GM23338 (cell line): ENCODE results near the gene CDK5.

Experiments
- CREB1 ChIP-seq: fragments of 250-450 bp; sonication (Bioruptor Pico); IDR thresholded peaks from 2 replicates; pipeline ENCODE4 v1.5.0; 2020; ENCODE audit warnings: low read depth, mild to moderate bottlenecking, moderate library complexity
- EZH2 ChIP-seq: fragments of 200-600 bp; sonication (generic); IDR thresholded peaks from one replicate; pipeline ENCODE4 v1.8.0; 2017; ENCODE audit warnings: antibody characterized with exemption, mild to moderate bottlenecking, low read depth; ENCODE audit not compliant: unreplicated experiment
- EZH2phosphoT487 ChIP-seq: fragments of 200-600 bp; sonication (generic); IDR thresholded peaks from one replicate; pipeline ENCODE4 v1.8.1; 2018; ENCODE audit warnings: antibody characterized with exemption; ENCODE audit not compliant: unreplicated experiment
- JUNB ChIP-seq: IDR thresholded peaks from one replicate; pipeline ENCODE4 v1.6.1; 2016; ENCODE audit warnings: antibody characterized with exemption; ENCODE audit not compliant: unreplicated experiment
- NANOG ChIP-seq: IDR thresholded peaks from 2 replicates; pipeline ENCODE4 v1.6.1; 2016; ENCODE audit warnings: antibody characterized with exemption, borderline replicate concordance
- POLR2AphosphoS5 ChIP-seq: IDR thresholded peaks from 2 replicates; pipeline ENCODE4 v1.6.1; 2016; ENCODE audit warnings: antibody characterized with exemption, low read depth
- STAT1 ChIP-seq: IDR thresholded peaks from one replicate; pipeline ENCODE4 v1.6.1; 2016; ENCODE audit warnings: antibody characterized with exemption; ENCODE audit not compliant: unreplicated experiment
- ZNF114 ChIP-seq: fragments of 250-450 bp; sonication (Bioruptor Pico); IDR thresholded peaks from 2 replicates; pipeline ENCODE4 v1.5.0; 2020; ENCODE audit warnings: mild to moderate bottlenecking, moderate library complexity
- ZNF331 ChIP-seq: fragments of 250-450 bp; sonication (Bioruptor Pico); IDR thresholded peaks from 2 replicates; pipeline ENCODE4 v1.5.0; 2020; ENCODE audit warnings: low read depth, mild to moderate bottlenecking, moderate library complexity
- TF ChIP-seq, protein P1 (sequence below), 2 experiments: fragments of 200-600 bp in 1 of 2; sonication (generic) in 1 of 2; conservative IDR thresholded peaks; 2 replicates each; pipeline versions ENCODE4 v1.5.1 to v1.6.1; 2016 to 2017; ENCODE audit warnings: antibody characterized with exemption in 2 of 2, low read depth in 2 of 2, mild to moderate bottlenecking in 2 of 2, moderate library complexity in 1 of 2
- TF ChIP-seq, protein P2 (sequence below): IDR thresholded peaks from one replicate; pipeline ENCODE4 v1.6.1; 2018; ENCODE audit warnings: antibody characterized with exemption; ENCODE audit not compliant: unreplicated experiment
- TF ChIP-seq, protein P3 (sequence below): IDR thresholded peaks from 2 replicates; pipeline ENCODE4 v1.6.1; 2016; ENCODE audit warnings: antibody characterized with exemption
- TF ChIP-seq, protein P4 (sequence below): fragments of 250-450 bp; sonication (Bioruptor Pico); IDR thresholded peaks from 2 replicates; pipeline ENCODE4 v1.5.0; 2020; ENCODE audit warnings: mild to moderate bottlenecking, moderate library complexity

DNA sequence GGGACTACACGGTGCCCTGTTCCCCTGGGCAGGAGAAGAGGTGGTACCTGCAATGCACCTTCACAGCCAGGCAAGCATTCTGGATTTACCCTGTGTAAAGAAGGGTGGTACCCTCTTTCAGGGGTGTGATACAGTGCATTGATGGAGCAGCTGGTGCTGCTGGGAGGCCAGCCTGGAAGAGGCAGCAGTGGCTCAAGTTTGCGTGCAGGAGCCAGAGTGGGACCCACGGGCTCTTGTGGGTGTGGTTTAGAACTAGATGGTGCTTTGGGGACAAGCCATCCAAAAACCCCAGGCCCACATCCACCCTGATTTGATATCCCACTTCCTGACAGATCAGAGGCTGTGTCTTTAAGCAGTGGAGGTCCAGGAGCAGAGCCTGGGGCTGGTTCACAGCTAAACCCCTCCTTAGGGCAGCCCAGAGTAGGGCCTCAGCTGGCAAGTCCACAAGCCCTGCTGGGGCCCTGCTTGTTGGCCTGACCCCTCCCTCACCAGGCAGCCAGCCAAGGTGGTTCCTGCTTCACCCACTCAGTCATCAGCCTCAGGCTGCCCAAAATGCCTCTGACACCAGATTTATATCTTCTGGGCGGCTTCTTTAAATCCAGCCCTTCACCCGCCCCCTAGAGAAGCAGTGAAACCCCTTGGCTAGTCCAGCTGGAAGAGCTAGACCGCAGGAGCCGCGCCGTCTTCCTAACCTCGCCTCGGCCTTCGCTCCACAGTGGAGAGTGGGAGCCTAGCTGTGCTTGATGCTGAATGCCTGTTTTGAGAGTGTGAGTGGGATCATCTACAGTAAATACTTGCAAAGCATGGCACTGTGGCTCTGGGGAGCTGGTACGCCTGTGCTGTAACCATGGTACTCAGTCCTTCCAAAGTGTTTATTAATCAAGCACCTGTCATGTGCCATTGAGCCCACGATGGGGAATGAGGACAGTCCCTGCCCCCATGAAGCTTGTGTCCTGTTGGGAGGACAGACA lies 10.8 kb downstream of the CDK5 start:
- TF ChIP-seq, protein P1, sequence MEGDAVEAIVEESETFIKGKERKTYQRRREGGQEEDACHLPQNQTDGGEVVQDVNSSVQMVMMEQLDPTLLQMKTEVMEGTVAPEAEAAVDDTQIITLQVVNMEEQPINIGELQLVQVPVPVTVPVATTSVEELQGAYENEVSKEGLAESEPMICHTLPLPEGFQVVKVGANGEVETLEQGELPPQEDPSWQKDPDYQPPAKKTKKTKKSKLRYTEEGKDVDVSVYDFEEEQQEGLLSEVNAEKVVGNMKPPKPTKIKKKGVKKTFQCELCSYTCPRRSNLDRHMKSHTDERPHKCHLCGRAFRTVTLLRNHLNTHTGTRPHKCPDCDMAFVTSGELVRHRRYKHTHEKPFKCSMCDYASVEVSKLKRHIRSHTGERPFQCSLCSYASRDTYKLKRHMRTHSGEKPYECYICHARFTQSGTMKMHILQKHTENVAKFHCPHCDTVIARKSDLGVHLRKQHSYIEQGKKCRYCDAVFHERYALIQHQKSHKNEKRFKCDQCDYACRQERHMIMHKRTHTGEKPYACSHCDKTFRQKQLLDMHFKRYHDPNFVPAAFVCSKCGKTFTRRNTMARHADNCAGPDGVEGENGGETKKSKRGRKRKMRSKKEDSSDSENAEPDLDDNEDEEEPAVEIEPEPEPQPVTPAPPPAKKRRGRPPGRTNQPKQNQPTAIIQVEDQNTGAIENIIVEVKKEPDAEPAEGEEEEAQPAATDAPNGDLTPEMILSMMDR (conservative IDR thresholded peaks at IDR 0.05; ENCODE audit: low read depth in 2 of 2) = no peak
- no peak for TF ChIP-seq POLR2AphosphoS5
- TF ChIP-seq, protein P2, sequence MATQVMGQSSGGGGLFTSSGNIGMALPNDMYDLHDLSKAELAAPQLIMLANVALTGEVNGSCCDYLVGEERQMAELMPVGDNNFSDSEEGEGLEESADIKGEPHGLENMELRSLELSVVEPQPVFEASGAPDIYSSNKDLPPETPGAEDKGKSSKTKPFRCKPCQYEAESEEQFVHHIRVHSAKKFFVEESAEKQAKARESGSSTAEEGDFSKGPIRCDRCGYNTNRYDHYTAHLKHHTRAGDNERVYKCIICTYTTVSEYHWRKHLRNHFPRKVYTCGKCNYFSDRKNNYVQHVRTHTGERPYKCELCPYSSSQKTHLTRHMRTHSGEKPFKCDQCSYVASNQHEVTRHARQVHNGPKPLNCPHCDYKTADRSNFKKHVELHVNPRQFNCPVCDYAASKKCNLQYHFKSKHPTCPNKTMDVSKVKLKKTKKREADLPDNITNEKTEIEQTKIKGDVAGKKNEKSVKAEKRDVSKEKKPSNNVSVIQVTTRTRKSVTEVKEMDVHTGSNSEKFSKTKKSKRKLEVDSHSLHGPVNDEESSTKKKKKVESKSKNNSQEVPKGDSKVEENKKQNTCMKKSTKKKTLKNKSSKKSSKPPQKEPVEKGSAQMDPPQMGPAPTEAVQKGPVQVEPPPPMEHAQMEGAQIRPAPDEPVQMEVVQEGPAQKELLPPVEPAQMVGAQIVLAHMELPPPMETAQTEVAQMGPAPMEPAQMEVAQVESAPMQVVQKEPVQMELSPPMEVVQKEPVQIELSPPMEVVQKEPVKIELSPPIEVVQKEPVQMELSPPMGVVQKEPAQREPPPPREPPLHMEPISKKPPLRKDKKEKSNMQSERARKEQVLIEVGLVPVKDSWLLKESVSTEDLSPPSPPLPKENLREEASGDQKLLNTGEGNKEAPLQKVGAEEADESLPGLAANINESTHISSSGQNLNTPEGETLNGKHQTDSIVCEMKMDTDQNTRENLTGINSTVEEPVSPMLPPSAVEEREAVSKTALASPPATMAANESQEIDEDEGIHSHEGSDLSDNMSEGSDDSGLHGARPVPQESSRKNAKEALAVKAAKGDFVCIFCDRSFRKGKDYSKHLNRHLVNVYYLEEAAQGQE = no peak
- TF ChIP-seq, protein P3, sequence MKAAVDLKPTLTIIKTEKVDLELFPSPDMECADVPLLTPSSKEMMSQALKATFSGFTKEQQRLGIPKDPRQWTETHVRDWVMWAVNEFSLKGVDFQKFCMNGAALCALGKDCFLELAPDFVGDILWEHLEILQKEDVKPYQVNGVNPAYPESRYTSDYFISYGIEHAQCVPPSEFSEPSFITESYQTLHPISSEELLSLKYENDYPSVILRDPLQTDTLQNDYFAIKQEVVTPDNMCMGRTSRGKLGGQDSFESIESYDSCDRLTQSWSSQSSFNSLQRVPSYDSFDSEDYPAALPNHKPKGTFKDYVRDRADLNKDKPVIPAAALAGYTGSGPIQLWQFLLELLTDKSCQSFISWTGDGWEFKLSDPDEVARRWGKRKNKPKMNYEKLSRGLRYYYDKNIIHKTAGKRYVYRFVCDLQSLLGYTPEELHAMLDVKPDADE = no peak
- TF ChIP-seq NANOG = no peak
- no peak for TF ChIP-seq JUNB
- TF ChIP-seq EZH2 = no peak
- no peak for TF ChIP-seq EZH2phosphoT487
- TF ChIP-seq ZNF331 (CRISPR knock-in tag) = no peak
- no peak for TF ChIP-seq CREB1
- TF ChIP-seq, protein P4, sequence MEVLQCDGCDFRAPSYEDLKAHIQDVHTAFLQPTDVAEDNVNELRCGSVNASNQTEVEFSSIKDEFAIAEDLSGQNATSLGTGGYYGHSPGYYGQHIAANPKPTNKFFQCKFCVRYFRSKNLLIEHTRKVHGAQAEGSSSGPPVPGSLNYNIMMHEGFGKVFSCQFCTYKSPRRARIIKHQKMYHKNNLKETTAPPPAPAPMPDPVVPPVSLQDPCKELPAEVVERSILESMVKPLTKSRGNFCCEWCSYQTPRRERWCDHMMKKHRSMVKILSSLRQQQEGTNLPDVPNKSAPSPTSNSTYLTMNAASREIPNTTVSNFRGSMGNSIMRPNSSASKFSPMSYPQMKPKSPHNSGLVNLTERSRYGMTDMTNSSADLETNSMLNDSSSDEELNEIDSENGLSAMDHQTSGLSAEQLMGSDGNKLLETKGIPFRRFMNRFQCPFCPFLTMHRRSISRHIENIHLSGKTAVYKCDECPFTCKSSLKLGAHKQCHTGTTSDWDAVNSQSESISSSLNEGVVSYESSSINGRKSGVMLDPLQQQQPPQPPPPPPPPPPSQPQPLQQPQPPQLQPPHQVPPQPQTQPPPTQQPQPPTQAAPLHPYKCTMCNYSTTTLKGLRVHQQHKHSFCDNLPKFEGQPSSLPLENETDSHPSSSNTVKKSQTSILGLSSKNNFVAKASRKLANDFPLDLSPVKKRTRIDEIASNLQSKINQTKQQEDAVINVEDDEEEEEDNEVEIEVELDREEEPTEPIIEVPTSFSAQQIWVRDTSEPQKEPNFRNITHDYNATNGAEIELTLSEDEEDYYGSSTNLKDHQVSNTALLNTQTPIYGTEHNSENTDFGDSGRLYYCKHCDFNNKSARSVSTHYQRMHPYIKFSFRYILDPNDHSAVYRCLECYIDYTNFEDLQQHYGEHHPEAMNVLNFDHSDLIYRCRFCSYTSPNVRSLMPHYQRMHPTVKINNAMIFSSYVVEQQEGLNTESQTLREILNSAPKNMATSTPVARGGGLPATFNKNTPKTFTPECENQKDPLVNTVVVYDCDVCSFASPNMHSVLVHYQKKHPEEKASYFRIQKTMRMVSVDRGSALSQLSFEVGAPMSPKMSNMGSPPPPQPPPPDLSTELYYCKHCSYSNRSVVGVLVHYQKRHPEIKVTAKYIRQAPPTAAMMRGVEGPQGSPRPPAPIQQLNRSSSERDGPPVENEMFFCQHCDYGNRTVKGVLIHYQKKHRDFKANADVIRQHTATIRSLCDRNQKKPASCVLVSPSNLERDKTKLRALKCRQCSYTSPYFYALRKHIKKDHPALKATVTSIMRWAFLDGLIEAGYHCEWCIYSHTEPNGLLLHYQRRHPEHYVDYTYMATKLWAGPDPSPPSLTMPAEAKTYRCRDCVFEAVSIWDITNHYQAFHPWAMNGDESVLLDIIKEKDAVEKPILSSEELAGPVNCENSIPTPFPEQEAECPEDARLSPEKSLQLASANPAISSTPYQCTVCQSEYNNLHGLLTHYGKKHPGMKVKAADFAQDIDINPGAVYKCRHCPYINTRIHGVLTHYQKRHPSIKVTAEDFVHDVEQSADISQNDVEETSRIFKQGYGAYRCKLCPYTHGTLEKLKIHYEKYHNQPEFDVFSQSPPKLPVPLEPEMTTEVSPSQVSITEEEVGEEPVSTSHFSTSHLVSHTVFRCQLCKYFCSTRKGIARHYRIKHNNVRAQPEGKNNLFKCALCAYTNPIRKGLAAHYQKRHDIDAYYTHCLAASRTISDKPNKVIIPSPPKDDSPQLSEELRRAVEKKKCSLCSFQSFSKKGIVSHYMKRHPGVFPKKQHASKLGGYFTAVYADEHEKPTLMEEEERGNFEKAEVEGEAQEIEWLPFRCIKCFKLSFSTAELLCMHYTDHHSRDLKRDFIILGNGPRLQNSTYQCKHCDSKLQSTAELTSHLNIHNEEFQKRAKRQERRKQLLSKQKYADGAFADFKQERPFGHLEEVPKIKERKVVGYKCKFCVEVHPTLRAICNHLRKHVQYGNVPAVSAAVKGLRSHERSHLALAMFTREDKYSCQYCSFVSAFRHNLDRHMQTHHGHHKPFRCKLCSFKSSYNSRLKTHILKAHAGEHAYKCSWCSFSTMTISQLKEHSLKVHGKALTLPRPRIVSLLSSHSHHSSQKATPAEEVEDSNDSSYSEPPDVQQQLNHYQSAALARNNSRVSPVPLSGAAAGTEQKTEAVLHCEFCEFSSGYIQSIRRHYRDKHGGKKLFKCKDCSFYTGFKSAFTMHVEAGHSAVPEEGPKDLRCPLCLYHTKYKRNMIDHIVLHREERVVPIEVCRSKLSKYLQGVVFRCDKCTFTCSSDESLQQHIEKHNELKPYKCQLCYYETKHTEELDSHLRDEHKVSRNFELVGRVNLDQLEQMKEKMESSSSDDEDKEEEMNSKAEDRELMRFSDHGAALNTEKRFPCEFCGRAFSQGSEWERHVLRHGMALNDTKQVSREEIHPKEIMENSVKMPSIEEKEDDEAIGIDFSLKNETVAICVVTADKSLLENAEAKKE (CRISPR knock-in tag) = no peak
- no peak for TF ChIP-seq ZNF114 (CRISPR knock-in tag)
- no peak for TF ChIP-seq STAT1
